Neural progenitor cell (in vitro differentiated cells): ENCODE measurements around the gene GBX2. TPM values are rescaled to one million over a fixed set of nuclear protein-coding genes. Genes with fewer than 3 reads are reported as not detected.

Source experiments
- DNase-seq: peaks from one replicate; pipeline ENCODE4 v3.0.0-alpha.2; 2016; ENCODE audit warnings: low spot score
- H2AFZ ChIP-seq: fragments of 200-600 bp; sonication (generic); replicated peaks from 2 replicates; pipeline ENCODE4 v1.6.1; 2016; ENCODE audit warnings: antibody characterized with exemption
- H3F3A ChIP-seq: fragments of 200-600 bp; sonication (generic); 2 replicates; pipeline ENCODE4 v1.6.1; 2016; ENCODE audit warnings: antibody characterized with exemption, low read depth
- H3K27ac ChIP-seq: fragments of 200-600 bp; sonication (generic); 2 replicates; pipeline ENCODE4 v1.5.1; 2016; ENCODE audit warnings: mild to moderate bottlenecking
- H3K27me3 ChIP-seq: fragments of 200-600 bp; sonication (generic); 2 replicates; pipeline ENCODE4 v1.6.1; 2016; ENCODE audit warnings: mild to moderate bottlenecking, moderate library complexity
- H3K36me3 ChIP-seq: fragments of 200-600 bp; sonication (generic); 2 replicates; pipeline ENCODE4 v1.5.1; 2016
- H3K4me1 ChIP-seq: fragments of 200-600 bp; sonication (generic); 2 replicates; pipeline ENCODE4 v1.6.1; 2016; ENCODE audit warnings: mixed run types
- H3K4me2 ChIP-seq: fragments of 200-600 bp; sonication (generic); 2 replicates; pipeline ENCODE4 v1.6.1; 2016
- H3K4me3 ChIP-seq: fragments of 200-600 bp; sonication (generic); 2 replicates; pipeline ENCODE4 v1.5.1; 2016
- H3K79me2 ChIP-seq: fragments of 200-600 bp; sonication (generic); 2 replicates; pipeline ENCODE4 v1.6.1; 2016; ENCODE audit warnings: low read depth
- H3K9ac ChIP-seq: fragments of 200-600 bp; sonication (generic); 2 replicates; pipeline ENCODE4 v1.6.1; 2016
- H3K9me3 ChIP-seq: fragments of 200-600 bp; sonication (generic); 2 replicates; pipeline ENCODE4 v1.5.1; 2016; ENCODE audit warnings: low read depth
- H4K20me1 ChIP-seq: fragments of 200-600 bp; sonication (generic); 2 replicates; pipeline ENCODE4 v1.6.1; 2016; ENCODE audit warnings: low read depth
- H3K27ac Mint-ChIP-seq: 3 replicates; pipeline ENCODE4 v1.8.0; 2021; ENCODE audit warnings: mixed read lengths
- H3K27me3 Mint-ChIP-seq: 2 replicates; pipeline ENCODE4 v1.8.0; 2022; ENCODE audit warnings: low read depth, mild to moderate bottlenecking, inconsistent platforms, moderate library complexity, mixed read lengths; ENCODE audit not compliant: insufficient read depth
- H3K36me3 Mint-ChIP-seq: 3 replicates; pipeline ENCODE4 v1.8.0; 2021; ENCODE audit warnings: mixed read lengths
- H3K4me1 Mint-ChIP-seq: 3 replicates; pipeline ENCODE4 v1.8.0; 2021; ENCODE audit warnings: mixed read lengths
- H3K4me3 Mint-ChIP-seq: 3 replicates; pipeline ENCODE4 v1.8.0; 2021; ENCODE audit warnings: mild to moderate bottlenecking, moderate library complexity, mixed read lengths
- H3K9me3 Mint-ChIP-seq: 3 replicates; pipeline ENCODE4 v1.8.0; 2020; ENCODE audit warnings: mixed read lengths
- CTCF ChIP-seq: fragments of 200-600 bp; sonication (generic); IDR thresholded peaks from 2 replicates; pipeline ENCODE4 v1.5.1; 2017; ENCODE audit warnings: antibody characterized with exemption, mild to moderate bottlenecking
- EZH2 ChIP-seq: fragments of 200-600 bp; sonication (generic); IDR thresholded peaks from 2 replicates; pipeline ENCODE4 v1.6.1; 2017; ENCODE audit warnings: antibody characterized with exemption, mild to moderate bottlenecking, moderate library complexity
- EZH2phosphoT487 ChIP-seq: fragments of 200-600 bp; sonication (generic); IDR thresholded peaks from 2 replicates; pipeline ENCODE4 v1.6.1; 2017; ENCODE audit warnings: antibody characterized with exemption
- total RNA-seq: library from RNA; depleted of rRNA; stranded (reverse); fragments of >200 nt; gene quantifications from 2 replicates; pipeline ENCODE4 v1.2.3, GENCODE V29; 2015; ENCODE audit warnings: low replicate concordance

Gene GBX2
- total RNA-seq, 1 donor from 2014 or later = not detected

GRCh38 chr2:236160366-236161081, 7.7 kb downstream of the GBX2 start:
- Histone ChIP-seq H3K27ac (no peak overlapping the region), H3K4me1 (peaks cover 36% of the 10 kb centered on the region), H3K9me3 (no peaks in the 10 kb centered on the region), H3K36me3 (no peaks in the 10 kb centered on the region), H3K9ac (no peak overlapping the region), H3K27me3 (peaks cover 100% of the 10 kb centered on the region), H2AFZ (no peak overlapping the region), H4K20me1 (peaks cover 98% of the 10 kb centered on the region), H3K4me2 (no peak overlapping the region), H3F3A (peaks cover 34% of the 10 kb centered on the region), H3K4me3 (no peak overlapping the region), H3K79me2 (no peaks in the 10 kb centered on the region)
- no peak overlapping the region for H3K27ac Mint-ChIP-seq
- peak; percentile 30 for DNase-seq
- peaks cover 44% of the 10 kb centered on the region for H3K4me1 Mint-ChIP-seq
- no peaks in the 10 kb centered on the region for H3K9me3 Mint-ChIP-seq
- peaks cover 54% of the 10 kb centered on the region for H3K27me3 Mint-ChIP-seq
- H3K4me3 Mint-ChIP-seq = no peak overlapping the region
- TF ChIP-seq EZH2phosphoT487 (no peak), CTCF (no peak), EZH2 (no peak)
- H3K36me3 Mint-ChIP-seq = peaks cover 2% of the 10 kb centered on the region

- no peak overlapping the region for H3K27ac Mint-ChIP-seq
- H3K36me3 Mint-ChIP-seq = peaks cover 2% of the 10 kb centered on the region
- no peaks in the 10 kb centered on the region for H3K9me3 Mint-ChIP-seq
- no peak overlapping the region for H3K9ac ChIP-seq
- no peaks in the 10 kb centered on the region for H3K36me3 ChIP-seq
- peaks cover 90% of the 10 kb centered on the region for H4K20me1 ChIP-seq
- H3K27ac ChIP-seq = no peak overlapping the region
- peaks cover 100% of the 10 kb centered on the region for H3K27me3 ChIP-seq
- H3K4me1 ChIP-seq = peaks cover 33% of the 10 kb centered on the region
- DNase-seq = no peak
- no peaks in the 10 kb centered on the region for H3K79me2 ChIP-seq
- H3K4me3 Mint-ChIP-seq = no peak overlapping the region
- no peaks in the 10 kb centered on the region for H3K9me3 ChIP-seq
- peak overlapping the region; percentile 31 for H3K4me3 ChIP-seq
- TF ChIP-seq EZH2phosphoT487 = peak; percentile 28
- TF ChIP-seq CTCF = no peak
- peak; percentile 72 for TF ChIP-seq EZH2
- peaks cover 53% of the 10 kb centered on the region for H3K27me3 Mint-ChIP-seq
- H3K4me2 ChIP-seq = peak overlapping the region; percentile 77
- H2AFZ ChIP-seq = no peak overlapping the region
- peaks cover 36% of the 10 kb centered on the region for H3K4me1 Mint-ChIP-seq
- H3F3A ChIP-seq = peaks cover 27% of the 10 kb centered on the region
These were observed 8.4 kb downstream of the GBX2 start for GRCh38 chr2:236159778-236160170.

GRCh38 chr2:236158969-236159777, 9.0 kb downstream of the GBX2 start:
- Histone ChIP-seq H3K27me3 (peaks cover 100% of the 10 kb centered on the region), H3K27ac (no peak overlapping the region), H2AFZ (no peak overlapping the region), H3F3A (peaks cover 21% of the 10 kb centered on the region), H3K4me3 (peak overlapping the region; percentile 31), H3K4me1 (peaks cover 27% of the 10 kb centered on the region), H3K4me2 (peak overlapping the region; percentile 77), H3K9me3 (no peaks in the 10 kb centered on the region), H3K79me2 (no peaks in the 10 kb centered on the region), H3K36me3 (no peaks in the 10 kb centered on the region), H4K20me1 (peaks cover 84% of the 10 kb centered on the region), H3K9ac (no peak overlapping the region)
- TF ChIP-seq CTCF (no peak), EZH2 (peak; percentile 78), EZH2phosphoT487 (peak; percentile 91)
- Mint-ChIP-seq H3K4me1 (peaks cover 34% of the 10 kb centered on the region), H3K27ac (no peak overlapping the region), H3K36me3 (peaks cover 3% of the 10 kb centered on the region), H3K4me3 (peak overlapping the region; percentile 77), H3K9me3 (peaks cover 3% of the 10 kb centered on the region), H3K27me3 (peaks cover 53% of the 10 kb centered on the region)
- DNase-seq = peak; percentile 91
